GM21390 (cell line): ENCODE results near the gene SCG5.

Experiments used
- ATAC-seq: cut with Tn5 transposase; IDR thresholded peaks from one replicate; pipeline ENCODE4 v1.9.1; 2021; ENCODE audit not compliant: unreplicated experiment

SCG5 gene

DNA sequence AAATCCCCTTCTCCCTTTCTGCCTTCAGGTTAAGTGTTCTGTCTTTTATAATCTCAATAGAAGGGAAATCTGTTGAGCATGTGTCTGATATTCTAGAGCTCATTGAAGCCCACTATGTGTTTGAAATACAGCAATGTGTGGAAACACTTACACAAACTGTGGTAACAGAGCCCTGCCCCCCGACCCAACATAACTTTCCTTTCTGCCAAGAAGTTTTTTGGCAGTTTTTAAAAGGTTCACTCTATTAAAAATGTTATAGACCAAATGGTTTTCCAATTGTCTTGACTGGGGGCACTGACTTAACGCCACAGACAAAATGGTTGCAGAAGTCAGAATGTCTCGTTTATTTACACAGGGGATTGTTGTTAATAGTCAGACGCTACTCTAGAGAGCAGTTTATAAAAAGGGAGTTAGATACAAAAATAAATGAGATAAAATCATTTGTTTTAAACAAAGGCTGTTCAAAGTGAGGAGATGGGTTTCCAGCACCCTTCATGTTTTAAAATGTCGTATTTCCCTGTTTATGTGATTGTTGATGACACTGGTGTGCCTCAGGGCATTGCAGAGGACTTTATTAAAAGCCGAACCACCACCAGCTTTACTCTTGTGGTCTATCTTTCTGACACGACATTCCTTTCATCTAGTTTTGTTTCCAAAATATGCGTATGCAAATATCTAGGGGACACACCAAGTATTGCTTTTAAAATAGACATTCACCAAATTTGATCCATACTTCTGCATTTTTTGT is 49.6 kb downstream of the SCG5 start:
- no peak for ATAC-seq

DNA sequence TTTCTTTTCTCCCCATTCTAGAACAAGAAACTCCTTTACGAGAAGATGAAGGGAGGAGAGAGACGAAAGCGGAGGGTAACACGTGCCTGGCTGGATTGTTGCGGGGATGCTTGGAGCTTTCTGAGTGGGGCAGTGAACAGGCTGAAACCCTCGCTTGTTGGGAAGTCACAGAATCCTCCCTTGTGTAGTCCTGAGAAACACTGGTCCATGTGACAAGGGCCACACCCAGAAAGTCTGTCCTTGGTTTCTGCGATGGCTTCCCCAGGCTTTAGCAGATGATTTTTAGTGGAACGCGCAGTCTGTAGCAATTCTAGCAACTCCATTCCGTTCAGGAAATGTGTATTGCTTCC is 50.2 kb downstream of the SCG5 start:
- ATAC-seq = no peak

DNA sequence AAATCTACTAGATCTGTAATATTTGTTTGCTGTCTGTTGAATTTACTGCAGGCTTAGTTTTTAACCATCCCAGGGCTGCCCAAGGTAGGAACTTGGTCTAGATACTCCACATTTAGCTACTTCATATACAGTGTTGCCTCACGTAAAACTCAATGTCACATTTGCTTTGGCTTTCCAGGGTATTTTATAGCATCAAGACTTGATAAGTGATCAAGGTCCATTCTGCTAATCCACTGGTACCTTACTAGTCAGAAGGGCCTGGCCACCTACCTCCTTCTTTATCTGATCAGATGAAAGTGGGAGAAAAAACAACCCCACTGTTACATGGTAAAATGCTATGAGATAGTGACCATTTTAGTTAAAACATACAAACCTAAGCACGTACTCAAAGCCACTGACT is 50.8 kb downstream of the SCG5 start:
- no peak for ATAC-seq

GRCh38 chr15:32694222-32694983 is 52.9 kb downstream of the SCG5 start:
- ATAC-seq = no peak

DNA sequence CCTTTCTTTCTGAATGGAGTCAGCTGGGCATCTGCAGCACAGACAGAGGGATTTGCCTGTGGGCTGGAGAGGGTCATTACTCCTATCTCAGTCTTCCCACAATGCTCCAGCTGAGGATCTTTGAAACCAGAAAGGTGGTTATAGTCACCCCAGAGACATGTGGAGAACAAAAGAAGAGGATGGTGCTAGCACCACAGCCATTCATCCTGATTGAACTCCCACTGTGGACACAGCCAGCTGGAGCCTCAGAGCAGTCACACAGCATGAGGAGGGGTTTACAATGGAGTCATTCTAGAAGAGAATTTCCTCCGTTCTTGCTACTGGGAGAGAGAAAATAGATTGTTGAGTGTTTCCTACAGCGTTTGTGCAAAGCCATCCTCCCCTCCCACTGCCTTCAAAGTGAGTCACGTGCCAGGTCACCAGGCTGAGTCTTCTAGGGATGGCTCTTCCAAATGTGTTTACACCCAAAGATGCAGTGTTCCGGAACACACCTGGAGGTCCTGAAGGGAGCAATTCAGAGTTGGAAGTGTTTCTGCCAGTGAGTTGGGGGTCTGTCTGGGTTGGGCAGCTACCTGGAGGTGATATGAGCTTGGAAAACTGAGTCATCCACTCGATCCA is 57.4 kb downstream of the SCG5 start:
- no peak for ATAC-seq

DNA sequence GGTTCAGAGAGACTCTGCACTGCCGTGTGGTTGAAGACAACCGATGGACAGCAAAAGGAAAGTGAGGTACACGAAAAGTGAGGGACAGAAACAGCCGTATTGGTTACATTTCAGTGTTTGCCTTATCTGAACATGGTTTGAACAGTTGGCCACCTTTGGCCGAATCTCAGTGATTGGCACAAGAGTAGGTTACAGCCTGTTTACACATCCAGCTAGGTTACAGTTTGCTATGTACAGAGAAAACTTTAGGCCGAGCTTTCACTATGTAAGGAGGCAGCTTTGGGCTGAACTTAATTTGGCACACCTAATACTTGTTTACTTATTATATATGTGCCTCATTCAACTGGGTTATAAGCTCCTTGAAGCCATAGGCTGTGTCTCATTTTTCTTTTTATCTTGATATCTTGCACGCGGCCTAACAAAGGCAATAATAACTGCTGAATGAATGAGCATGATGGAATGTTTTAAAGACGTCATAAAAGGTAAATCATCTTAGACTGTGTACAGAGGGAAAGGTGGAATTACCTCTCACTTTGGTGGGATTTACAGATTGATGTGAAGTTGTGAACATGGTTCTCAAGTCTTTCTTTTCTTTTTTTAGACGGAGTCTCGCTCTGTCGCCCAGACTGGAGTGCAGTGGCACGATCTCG is 59.1 kb downstream of the SCG5 start:
- ATAC-seq = no peak

GRCh38 chr15:32701863-32702262 is 60.4 kb downstream of the SCG5 start:
- no peak for ATAC-seq

GRCh38 chr15:32704395-32704981 is 63.0 kb downstream of the SCG5 start:
- ATAC-seq = no peak

DNA sequence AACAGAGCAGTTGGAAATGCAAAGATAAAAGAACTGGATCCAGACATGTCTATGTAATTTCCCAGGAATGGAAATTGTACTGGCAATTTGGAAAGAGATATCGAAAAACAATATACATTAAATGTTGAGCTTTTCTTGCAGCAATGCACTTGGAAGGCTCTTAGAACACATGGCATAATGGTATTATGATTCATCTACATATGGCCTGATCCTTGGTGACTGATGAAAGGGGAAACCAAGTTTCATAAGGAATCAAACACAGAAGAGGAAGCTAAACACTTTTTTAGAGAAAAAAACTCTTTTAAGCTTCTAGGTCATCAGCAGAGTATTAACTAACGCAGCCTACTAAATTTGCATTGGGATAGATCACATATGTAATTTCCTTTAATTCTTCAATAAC is 63.9 kb downstream of the SCG5 start:
- ATAC-seq = no peak

DNA sequence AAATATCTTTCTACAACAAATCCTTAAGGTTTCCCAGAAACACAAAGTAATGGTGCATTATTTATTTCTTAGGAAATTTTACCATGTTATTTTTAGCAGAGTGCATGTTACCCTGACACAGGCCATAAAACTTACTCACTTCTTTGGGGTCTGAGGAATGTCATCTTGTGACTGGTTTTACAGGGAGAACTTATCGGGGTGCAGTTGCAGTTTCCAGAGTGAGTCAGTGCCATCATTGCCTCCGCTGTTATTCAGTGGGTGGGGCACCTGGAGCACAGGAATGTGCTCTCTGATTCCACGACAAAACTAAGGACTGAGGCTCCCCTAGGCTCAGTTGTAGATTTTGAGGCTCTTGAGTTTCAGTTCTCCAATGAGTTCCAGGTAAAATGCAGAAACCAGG is 65.2 kb downstream of the SCG5 start:
- ATAC-seq = no peak

GRCh38 chr15:32707436-32707835 is 65.9 kb downstream of the SCG5 start:
- no peak for ATAC-seq

GRCh38 chr15:32709295-32710033 is 68.0 kb downstream of the SCG5 start:
- ATAC-seq = no peak

- no peak for ATAC-seq
These were observed 73.8 kb downstream of the SCG5 start for GRCh38 chr15:32715276-32715675.

- ATAC-seq = no peak
These were observed 74.9 kb downstream of the SCG5 start for GRCh38 chr15:32716216-32716914.

DNA sequence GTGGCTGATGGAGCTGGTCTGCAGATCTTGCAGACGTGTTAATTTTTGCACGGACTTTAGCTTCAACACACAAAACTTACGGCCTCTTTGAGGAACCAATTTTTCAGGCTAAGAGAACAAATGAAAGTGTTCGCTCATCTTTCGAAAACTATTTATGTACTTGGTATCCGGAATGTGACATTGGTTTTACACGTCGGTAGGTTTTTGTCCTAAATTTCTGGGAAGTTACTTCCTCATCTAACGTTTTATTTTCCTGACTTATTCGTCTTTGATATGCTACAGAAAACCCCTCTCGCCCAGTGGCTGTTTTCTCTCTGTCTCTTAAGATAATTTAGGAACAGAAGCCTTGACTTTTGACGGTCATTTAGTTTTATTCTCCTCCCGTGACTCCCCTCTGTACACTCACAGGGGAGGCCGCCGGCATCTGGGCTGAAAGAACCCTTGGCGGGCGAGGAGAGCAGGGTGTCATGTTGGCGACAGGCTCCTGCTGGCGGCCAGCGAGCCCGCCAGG is 75.5 kb downstream of the SCG5 start:
- ATAC-seq = no peak

DNA sequence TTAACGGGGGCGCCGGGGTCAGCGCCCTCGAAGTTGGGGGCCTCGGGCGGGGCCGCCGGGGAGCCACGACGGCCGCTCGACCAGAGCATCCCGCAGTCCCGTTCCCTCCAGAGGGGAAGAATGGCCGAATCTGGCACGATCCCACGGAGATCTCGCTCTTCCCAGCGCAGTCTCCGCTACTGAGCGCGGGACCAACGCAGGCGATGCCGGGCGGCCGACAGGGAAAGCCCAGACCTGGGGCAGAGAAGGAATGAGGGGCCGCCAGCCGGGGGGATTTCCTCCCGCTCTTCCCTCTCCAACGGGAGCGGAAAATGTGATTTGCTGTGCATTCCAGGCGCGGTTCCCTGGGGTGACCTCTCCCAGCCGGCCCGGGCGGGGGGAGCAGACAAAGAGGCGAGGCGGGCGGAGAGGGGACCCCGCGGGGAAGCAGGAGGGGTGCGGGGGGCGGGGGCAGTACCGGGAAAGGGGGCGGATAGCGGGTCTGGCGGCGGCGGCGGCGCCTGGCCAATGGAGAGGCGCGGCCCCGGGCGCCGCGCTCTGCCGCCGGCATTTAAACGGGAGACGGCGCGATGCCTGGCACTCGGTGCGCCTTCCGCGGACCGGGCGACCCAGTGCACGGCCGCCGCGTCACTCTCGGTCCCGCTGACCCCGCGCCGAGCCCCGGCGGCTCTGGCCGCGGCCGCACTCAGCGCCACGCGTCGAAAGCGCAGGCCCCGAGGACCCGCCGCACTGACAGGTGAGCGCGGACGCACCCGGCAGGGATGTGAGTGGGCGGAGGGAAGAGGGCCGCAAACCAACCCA is 76.1 kb downstream of the SCG5 start, which contains the start of gene GREM1:
Gene GREM1 (plus strand): TSS at position 579 of the 801 bp plus-strand sequence. CDS start 12,687 bp downstream, outside the sequence.
- no peak for ATAC-seq

GRCh38 chr15:32718227-32718820 is 76.8 kb downstream of the SCG5 start:
- ATAC-seq = no peak
